ENCODE measurements around the gene IL34.

The IL34 gene

GRCh38 chr16:70709457-70709856 is 63.1 kb downstream of the IL34 start:
- no peak overlapping the region for H3K27ac ChIP-seq (ENCODE audit: low read depth, low read length)
- TF ChIP-seq EZH2phosphoT487 (conservative IDR thresholded peaks at IDR 0.05; ENCODE audit: low read length) = no peak
- no peak for TF ChIP-seq CTCF (IDR thresholded peaks at IDR 0.05; ENCODE audit: insufficient read depth, low read length, poor library complexity, severe bottlenecking)
- no peaks in the 10 kb centered on the region for H3K9me3 ChIP-seq (ENCODE audit: insufficient read depth, low read length)
- H3K9ac ChIP-seq (ENCODE audit: low read length) = no peak overlapping the region
- no peaks in the 10 kb centered on the region for H4K20me1 ChIP-seq (ENCODE audit: low read depth, low read length)
- H2AFZ ChIP-seq (ENCODE audit: low read depth, low read length, severe bottlenecking) = no peak overlapping the region
- H3K36me3 ChIP-seq (ENCODE audit: low read length) = no peaks in the 10 kb centered on the region
- no peaks in the 10 kb centered on the region for H3K9me2 ChIP-seq (replicated peaks; ENCODE audit: insufficient read depth, low read length)
- no peaks in the 10 kb centered on the region for H3K27me3 ChIP-seq (ENCODE audit: low read length)
- H3K4me2 ChIP-seq (ENCODE audit: low read depth, low read length, poor library complexity, severe bottlenecking) = no peak overlapping the region
- H3F3A ChIP-seq (ENCODE audit: insufficient read depth) = no peaks in the 10 kb centered on the region
- no peak overlapping the region for H3K4me3 ChIP-seq (ENCODE audit: insufficient read depth, low read length, poor library complexity, severe bottlenecking)
- H3K79me2 ChIP-seq (ENCODE audit: insufficient read depth, low read length) = no peaks in the 10 kb centered on the region

DNA sequence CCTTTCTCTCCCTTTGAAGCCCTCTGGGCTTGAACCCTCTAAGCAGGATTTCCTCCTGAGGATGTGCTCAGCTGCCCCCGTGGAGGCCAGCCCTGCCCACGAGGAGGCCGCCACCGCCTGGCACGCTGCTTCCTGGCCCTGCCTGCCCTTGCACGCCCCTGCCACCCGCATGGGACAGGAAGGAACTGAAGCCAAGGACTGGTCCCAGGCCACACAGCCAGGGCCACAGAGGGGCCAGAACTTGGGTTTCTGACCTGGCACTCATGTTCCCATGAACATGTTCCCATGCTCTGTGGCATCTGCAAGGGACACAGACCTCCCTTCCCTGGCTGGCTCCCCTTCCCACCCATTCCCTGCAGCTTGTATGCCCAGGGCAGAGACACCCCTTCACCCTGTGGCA is 63.6 kb downstream of the IL34 start:
- Histone ChIP-seq H3K4me3 (ENCODE audit: insufficient read depth, low read length, poor library complexity, severe bottlenecking) (no peak overlapping the region), H3K27me3 (ENCODE audit: low read length) (no peaks in the 10 kb centered on the region), H3F3A (ENCODE audit: insufficient read depth) (no peaks in the 10 kb centered on the region), H3K4me2 (ENCODE audit: low read depth, low read length, poor library complexity, severe bottlenecking) (no peak overlapping the region), H3K36me3 (ENCODE audit: low read length) (no peaks in the 10 kb centered on the region), H4K20me1 (ENCODE audit: low read depth, low read length) (no peaks in the 10 kb centered on the region), H3K9me3 (ENCODE audit: insufficient read depth, low read length) (no peaks in the 10 kb centered on the region), H3K9ac (ENCODE audit: low read length) (no peak overlapping the region), H3K79me2 (ENCODE audit: insufficient read depth, low read length) (no peaks in the 10 kb centered on the region), H3K9me2 (replicated peaks; ENCODE audit: insufficient read depth, low read length) (no peaks in the 10 kb centered on the region), H2AFZ (ENCODE audit: low read depth, low read length, severe bottlenecking) (no peak overlapping the region), H3K27ac (ENCODE audit: low read depth, low read length) (no peak overlapping the region)
- TF ChIP-seq EZH2phosphoT487 (conservative IDR thresholded peaks at IDR 0.05; ENCODE audit: low read length) (no peak), CTCF (IDR thresholded peaks at IDR 0.05; ENCODE audit: insufficient read depth, low read length, poor library complexity, severe bottlenecking) (no peak)

Data from SU-DHL-6 (cell line).